Measurements from ENCODE around the gene MICOS13.
A peak's percentile ranks its signal among the peaks of the same experiment; 100 is the strongest.

The MICOS13 gene

GRCh38 chr19:5686647-5687359 lies 6.5 kb upstream of the MICOS13 start:
- peak; percentile 94 for DNase-seq

DNA sequence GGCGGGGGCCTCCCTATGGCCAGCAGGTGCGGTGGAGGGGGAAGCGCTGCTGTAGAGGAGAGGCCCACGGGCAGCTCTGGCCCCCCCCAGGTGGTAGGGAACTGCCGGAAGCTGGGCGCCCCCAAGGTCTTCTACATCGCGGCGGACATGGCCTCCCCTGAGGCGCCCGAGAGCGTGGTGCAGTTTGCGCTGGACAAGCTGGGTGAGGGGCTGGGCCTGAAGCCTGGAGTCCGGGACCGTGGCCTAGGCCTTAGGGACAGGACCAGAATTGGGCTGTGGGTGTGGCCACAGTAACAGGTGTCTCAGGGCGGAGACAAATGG lies 6.0 kb upstream of the MICOS13 start:
- no peak for DNase-seq

- DNase-seq = no peak
Observed at GRCh38 chr19:5684694-5685430, 4.5 kb upstream of the MICOS13 start.

DNA sequence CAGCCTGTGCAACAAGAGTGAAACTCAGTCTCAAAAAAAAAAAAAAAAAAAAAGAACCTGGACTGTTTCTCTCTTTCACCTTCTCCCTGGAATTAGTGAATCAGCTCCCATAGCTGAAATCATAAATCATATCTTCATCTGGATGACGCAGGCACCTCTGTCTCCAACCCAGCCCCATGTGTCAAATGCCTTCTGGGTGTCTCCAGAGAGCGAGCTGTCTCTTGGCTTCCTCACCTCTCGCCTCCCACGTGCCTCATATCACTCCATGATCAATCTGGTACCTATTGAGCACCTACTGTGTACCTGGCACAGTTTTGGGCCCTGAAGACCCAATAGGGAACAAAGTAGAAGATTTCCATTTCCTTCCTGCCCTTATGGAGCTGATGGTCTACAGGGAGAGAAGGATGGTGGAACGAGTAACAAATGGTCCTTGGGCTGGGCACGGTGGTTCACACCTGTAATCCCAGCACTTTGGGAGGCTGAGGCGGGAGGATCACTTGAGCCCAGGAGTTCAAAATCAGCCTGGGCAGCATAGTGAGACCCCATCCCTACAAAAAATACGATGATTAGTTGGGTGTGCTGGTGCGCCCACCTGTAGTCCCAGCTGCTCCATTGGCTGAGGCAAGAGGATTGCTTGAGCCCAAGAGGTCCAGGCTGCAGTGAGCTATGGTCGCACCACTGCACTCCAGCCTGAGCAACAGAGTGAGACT lies 3.0 kb upstream of the MICOS13 start:
- DNase-seq = no peak

- DNase-seq = no peak
Observed at GRCh38 chr19:5682107-5682482, 1.8 kb upstream of the MICOS13 start.

GRCh38 chr19:5681391-5682106 lies 1.2 kb upstream of the MICOS13 start:
- DNase-seq = no peak

GRCh38 chr19:5680084-5680436 lies 256 bp downstream of the MICOS13 start:
- no peak for DNase-seq

DNA sequence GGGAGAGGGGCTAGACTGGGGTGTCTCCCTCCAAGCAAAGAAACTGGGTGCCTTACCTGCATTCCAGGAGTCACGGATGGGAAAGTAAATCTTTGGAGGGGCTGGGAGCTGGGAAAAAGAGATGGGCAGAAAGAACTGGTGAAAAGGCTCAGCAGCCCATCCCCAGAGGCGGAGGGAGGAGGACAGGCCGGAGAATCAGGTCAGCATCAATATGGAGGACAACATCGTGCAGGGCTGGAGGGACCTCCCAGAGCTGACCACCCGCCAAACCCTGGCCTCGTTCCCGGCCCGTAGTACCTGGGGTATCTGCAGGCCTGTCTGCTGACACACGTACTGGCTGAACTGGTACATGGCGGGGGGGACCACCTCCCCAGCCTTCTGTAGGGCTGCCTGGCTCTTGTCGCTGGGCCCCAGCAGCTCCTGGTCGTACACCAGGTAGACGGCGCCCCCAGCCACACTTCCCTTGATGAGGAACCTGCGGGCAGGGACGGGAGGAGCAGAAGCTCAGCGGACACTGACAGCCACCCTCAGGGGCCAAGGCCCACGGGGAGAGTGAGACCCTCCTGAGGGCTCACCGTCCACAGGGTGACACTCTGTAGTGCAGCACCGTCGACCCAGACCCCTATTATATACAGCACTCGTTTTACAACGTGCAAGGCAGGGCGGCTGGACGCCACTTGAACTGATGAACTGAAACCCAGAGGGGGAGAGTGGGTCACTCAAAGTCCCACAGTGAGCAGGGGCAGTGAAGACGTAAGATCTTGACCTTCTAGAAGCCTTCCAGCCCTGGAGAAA lies 830 bp downstream of the MICOS13 start:
- no peak for DNase-seq

DNA sequence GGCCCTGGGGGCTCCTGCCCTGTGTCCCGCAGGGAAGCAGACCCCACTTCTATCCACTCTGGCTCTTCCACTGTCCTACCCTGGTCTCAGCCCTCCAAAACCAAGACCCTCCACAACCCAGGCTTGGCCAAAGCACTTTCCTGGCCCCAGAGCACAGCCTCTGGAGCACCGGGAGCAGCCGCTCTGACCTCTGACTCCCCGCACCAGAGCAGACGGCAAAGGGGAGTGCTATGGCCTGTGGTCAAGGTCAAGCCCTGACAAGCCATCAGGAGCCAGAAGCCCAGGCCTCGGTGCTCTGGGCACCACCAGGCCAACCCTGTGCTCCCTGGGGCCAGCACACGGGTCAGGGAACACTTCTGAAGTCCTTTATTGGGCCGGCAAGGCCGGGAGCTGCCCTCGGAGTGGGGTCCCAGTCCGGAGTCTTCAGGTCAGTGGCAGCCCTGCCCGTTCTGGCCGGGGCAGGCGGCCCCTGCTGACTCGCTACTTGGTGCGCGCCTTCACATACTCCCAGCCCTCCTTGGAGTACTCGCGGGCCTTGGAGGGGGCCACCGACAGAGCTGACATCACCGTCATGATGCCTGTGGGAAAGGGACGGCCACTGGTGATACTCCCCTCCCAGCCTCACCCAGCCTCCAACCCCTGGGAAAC lies 2.1 kb downstream of the MICOS13 start:
- no peak for DNase-seq

GRCh38 chr19:5677580-5677979 lies 2.7 kb downstream of the MICOS13 start:
- no peak for DNase-seq

DNA sequence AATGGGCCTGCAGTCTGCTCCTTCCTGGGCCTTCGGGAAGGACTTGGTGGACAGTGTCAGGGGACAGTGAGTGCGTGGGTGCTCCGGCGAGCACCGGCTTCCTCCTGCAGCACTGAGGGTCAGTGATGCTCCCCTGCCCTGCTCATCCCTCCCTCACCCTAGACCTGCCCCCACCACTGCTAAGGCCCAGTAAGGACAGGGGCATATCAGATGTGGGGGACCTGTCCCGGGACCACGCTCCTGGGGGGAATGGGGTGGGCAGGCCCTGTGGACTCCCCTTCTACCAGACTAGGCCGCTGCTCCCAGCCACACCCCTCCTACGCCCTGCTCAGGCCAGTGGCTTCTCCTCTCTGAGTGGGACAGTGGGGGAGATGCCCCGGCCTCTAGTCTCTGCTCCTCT lies 3.2 kb downstream of the MICOS13 start:
- no peak for DNase-seq

GRCh38 chr19:5676772-5677105 lies 3.6 kb downstream of the MICOS13 start:
- DNase-seq = no peak

DNA sequence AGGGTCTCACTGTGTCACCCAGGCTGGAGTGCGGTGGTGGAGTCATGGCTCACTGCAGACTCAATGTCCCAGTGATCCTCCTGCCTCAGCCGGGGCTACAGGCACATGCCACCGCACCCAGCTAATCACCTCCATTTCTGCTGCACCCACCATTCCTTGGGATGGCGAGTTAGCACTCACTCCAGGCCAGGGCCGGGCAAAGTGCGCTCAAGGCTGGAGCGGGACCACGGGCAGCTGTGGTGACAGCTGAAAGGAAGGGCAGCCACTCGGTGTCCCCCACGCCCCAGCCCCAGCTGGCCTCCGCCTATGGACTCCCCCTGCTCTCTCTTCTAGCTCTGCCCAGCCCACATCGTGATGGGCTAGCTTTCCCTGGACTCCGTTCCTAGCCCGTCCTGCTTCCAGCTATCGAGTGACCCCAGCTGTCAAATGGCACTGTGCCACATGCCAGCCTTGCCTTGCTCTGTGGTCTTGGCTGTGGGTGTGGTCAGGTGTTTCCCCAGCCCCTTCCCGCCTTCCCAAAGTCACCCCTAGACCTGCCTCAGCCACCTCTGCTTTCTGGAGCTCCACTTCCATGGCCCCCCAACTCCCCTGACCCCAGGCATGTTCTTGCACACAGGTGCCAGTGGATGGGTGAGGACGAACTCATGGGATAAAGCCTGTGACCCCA lies 4.1 kb downstream of the MICOS13 start:
- no peak for DNase-seq

DNA sequence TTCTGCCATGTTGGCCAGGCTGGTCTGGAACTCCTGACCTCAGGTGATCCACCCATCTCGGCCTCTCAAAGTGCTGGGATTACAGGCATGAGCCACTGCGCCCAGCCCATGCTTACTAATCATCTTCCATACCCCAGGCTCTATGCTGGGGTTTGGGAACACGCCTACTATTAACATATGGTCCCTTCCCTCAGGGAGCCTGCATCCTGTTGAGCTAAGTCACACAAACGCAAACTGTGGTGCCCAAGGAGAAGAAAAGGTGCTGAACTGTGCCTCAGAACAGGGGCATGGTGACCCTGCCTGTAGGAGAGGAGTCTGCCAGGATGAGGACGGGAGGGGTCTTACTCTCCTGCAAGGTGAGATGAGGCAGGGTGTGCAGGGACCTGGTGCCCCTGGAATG lies 5.6 kb downstream of the MICOS13 start:
- no peak for DNase-seq

DNA sequence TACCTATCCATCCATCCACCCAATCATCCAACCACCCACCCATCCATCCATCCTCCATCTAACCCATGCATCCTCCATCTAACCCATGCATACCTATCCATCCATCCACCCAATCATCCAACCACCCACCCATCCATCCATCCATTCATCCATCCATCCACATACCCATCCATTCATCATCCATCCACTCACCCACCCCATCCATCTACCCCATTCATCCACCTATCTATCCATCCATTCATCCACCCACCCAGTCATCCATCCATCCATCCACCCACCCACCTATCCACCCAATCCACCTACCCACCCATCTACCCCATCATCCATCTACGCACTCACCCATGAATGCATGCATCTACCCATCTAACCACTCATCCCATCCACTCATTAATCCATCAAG lies 6.6 kb downstream of the MICOS13 start:
- DNase-seq = no peak

DNA sequence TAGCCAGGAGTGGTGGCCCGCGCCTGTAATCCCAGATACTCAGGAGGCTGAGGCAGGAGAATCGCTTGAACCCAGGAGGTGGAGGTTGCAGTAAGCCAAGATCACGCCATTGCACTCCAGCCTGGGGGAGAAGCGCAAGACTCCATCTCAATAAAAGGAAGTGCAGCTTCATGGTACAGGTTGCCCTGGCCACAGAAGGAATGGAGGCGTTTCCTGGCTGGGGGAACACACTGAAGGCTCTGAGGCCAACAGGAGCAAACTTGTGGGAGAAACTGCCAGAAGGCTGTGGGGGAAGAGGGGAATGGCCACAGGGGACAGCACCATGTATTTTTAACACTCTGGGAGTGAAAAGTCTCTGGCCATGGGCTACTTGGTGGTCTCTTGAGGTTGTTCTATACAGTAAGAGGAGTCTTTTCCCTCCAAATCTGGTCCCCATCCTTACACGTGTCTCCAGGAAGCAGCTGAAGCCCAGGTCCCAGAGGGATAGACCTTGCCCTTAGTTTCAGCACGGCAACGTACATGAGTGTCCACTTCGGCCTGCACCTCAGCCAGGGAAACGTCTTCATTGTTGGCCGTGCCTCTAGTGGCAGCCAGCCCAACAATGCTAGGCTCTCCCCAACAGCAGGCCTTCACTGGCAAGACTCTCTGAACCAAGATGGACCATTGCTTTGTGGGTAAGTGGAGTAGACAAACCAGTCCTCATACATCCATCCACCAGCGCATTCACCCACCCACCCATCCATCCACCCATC lies 7.4 kb downstream of the MICOS13 start:
- DNase-seq = no peak

- DNase-seq = no peak
Observed at GRCh38 chr19:5671600-5671999, 8.7 kb downstream of the MICOS13 start.

- DNase-seq = no peak
Observed at GRCh38 chr19:5669212-5669611, 11.1 kb downstream of the MICOS13 start.

- no peak for DNase-seq
Observed at GRCh38 chr19:5667751-5668271, 12.5 kb downstream of the MICOS13 start.

GRCh38 chr19:5666921-5667610 lies 13.2 kb downstream of the MICOS13 start:
- no peak for DNase-seq
